HepG2 (cell line): ENCODE measurements around the gene DYNC1LI2. TPM values are rescaled to one million over a fixed set of nuclear protein-coding genes. Genes with fewer than 3 reads are reported as not detected.

Experiments used
- ARHGAP35 ChIP-seq: sonication (generic); formaldehyde crosslinking; IDR thresholded peaks from 2 replicates; pipeline ENCODE4 v1.9.0; 2022; ENCODE audit warnings: mild to moderate bottlenecking, inconsistent platforms, moderate library complexity, missing genetic modification reagents, borderline replicate concordance
- ASH2L ChIP-seq: fragments of 300-600, 200-600 bp; sonication (generic); IDR thresholded peaks from 2 replicates; pipeline ENCODE4 v1.7.0; 2017; ENCODE audit warnings: low read depth, mild to moderate bottlenecking, moderate library complexity, mixed read lengths, low read length; ENCODE audit not compliant: insufficient read length
- CENPX ChIP-seq: sonication (generic); formaldehyde crosslinking; IDR thresholded peaks from 2 replicates; pipeline ENCODE4 v1.9.0; 2021; ENCODE audit warnings: mild to moderate bottlenecking, missing genetic modification reagents, moderate library complexity
- CREM ChIP-seq, 2 experiments: sonication (generic) in 1 of 2; formaldehyde crosslinking in 1 of 2; IDR thresholded peaks; 2 replicates each; pipeline versions ENCODE4 v1.4.0 to v1.6.1; 2016 to 2020; ENCODE audit warnings: antibody characterized with exemption in 1 of 2, mild to moderate bottlenecking in 1 of 2, missing genetic modification reagents in 1 of 2
- GFI1 ChIP-seq: sonication (generic); formaldehyde crosslinking; IDR thresholded peaks from 2 replicates; pipeline ENCODE4 v1.5.0; 2020; ENCODE audit warnings: missing genetic modification reagents, mild to moderate bottlenecking, borderline replicate concordance
- GLI4 ChIP-seq: sonication (generic); formaldehyde crosslinking; IDR thresholded peaks from 2 replicates; pipeline ENCODE4 v1.5.1; 2020; ENCODE audit warnings: missing genetic modification reagents, mild to moderate bottlenecking, moderate library complexity, borderline replicate concordance
- IKZF1 ChIP-seq: fragments of 450-650 bp; IDR thresholded peaks from 2 replicates; pipeline ENCODE4 v1.7.1; 2016
- KLF13 ChIP-seq: sonication (generic); formaldehyde crosslinking; IDR thresholded peaks from 2 replicates; pipeline ENCODE4 v1.4.0; 2020; ENCODE audit warnings: mild to moderate bottlenecking, missing genetic modification reagents
- MEIS1 ChIP-seq: sonication (generic); formaldehyde crosslinking; IDR thresholded peaks from 2 replicates; pipeline ENCODE4 v1.9.0; 2021; ENCODE audit warnings: mild to moderate bottlenecking, missing genetic modification reagents, moderate library complexity, borderline replicate concordance
- SP1 ChIP-seq, 2 experiments: fragments of 450-650 bp in 1 of 2; sonication (generic) in 1 of 2; formaldehyde crosslinking in 1 of 2; IDR thresholded peaks; 2 replicates each; pipeline versions ENCODE4 v1.4.0 to v1.6.1; 2016 to 2020; ENCODE audit warnings: missing genetic modification reagents in 1 of 2
- SP5 ChIP-seq: IDR thresholded peaks from 2 replicates; pipeline ENCODE4 v1.6.1; 2016; ENCODE audit warnings: low read depth, borderline replicate concordance
- TBP ChIP-seq: sonication (generic); formaldehyde crosslinking; IDR thresholded peaks from 2 replicates; pipeline ENCODE4 v1.5.0; 2020; ENCODE audit warnings: missing genetic modification reagents
- XRCC5 ChIP-seq: fragments of 200-400 bp; formaldehyde crosslinking; optimal IDR thresholded peaks from 2 replicates; pipeline ENCODE3; 2017; ENCODE audit warnings: mild to moderate bottlenecking, low read length
- ZNF224 ChIP-seq: sonication (generic); formaldehyde crosslinking; IDR thresholded peaks from 2 replicates; pipeline ENCODE4 v1.5.0; 2020; ENCODE audit warnings: mild to moderate bottlenecking, missing genetic modification reagents
- ZNF292 ChIP-seq: sonication (generic); formaldehyde crosslinking; IDR thresholded peaks from 2 replicates; pipeline ENCODE4 v1.8.1; 2022; ENCODE audit warnings: mild to moderate bottlenecking, low read depth, missing genetic modification reagents, borderline replicate concordance
- ZNF33A ChIP-seq: sonication (generic); formaldehyde crosslinking; IDR thresholded peaks from 2 replicates; pipeline ENCODE4 v1.5.1; 2020; ENCODE audit warnings: missing genetic modification reagents, mild to moderate bottlenecking, moderate library complexity, borderline replicate concordance
- ZNF432 ChIP-seq: sonication (generic); formaldehyde crosslinking; IDR thresholded peaks from 2 replicates; pipeline ENCODE4 v1.5.0; 2020; ENCODE audit warnings: missing genetic modification reagents, mild to moderate bottlenecking, borderline replicate concordance
- ZNF605 ChIP-seq: sonication (generic); formaldehyde crosslinking; IDR thresholded peaks from 2 replicates; pipeline ENCODE4 v1.8.0; 2022; ENCODE audit warnings: mild to moderate bottlenecking, missing genetic modification reagents
- ZNF674 ChIP-seq: sonication (generic); formaldehyde crosslinking; IDR thresholded peaks from 2 replicates; pipeline ENCODE4 v1.5.0; 2020; ENCODE audit warnings: low read depth, mild to moderate bottlenecking, missing genetic modification reagents
- ZNF75D ChIP-seq: sonication (generic); formaldehyde crosslinking; IDR thresholded peaks from 2 replicates; pipeline ENCODE4 v1.8.1; 2023; ENCODE audit warnings: missing genetic modification reagents, mild to moderate bottlenecking, borderline replicate concordance
- polyA plus RNA-seq, 8 experiments: library from polyadenylated mRNA; depleted of rRNA in 3 of 8; stranded (reverse) in 7 of 8; unstranded in 1 of 8; fragments of >200 nt; fragmentation: Illumina TruSeq in 4 of 8; extraction: Trizol in 4 of 8; gene quantifications; 2 replicates each; pipeline versions ENCODE4 v1.2.1 to v1.2.3, GENCODE V29; 2011 to 2016; ENCODE audit warnings: low read depth in 4 of 8, missing spikeins in 1 of 8, mixed read lengths in 1 of 8; ENCODE audit not compliant: insufficient read depth in 1 of 8
- total RNA-seq, 5 experiments: library from RNA; depleted of rRNA; stranded (reverse); fragments of >200 nt; fragmentation: Illumina TruSeq; extraction: Trizol; gene quantifications; 2 replicates each; pipeline ENCODE4 v1.2.3, GENCODE V29; 2016; ENCODE audit warnings: low read depth in 1 of 5
- TF ChIP-seq, protein P1 (sequence below): sonication (generic); formaldehyde crosslinking; IDR thresholded peaks from 2 replicates; pipeline ENCODE4 v1.9.0; 2021; ENCODE audit warnings: mild to moderate bottlenecking, missing genetic modification reagents
- TF ChIP-seq, protein P2 (sequence below): sonication (generic); formaldehyde crosslinking; IDR thresholded peaks from 2 replicates; pipeline ENCODE4 v1.4.0; 2020; ENCODE audit warnings: missing genetic modification reagents

Gene DYNC1LI2
- total and polyA plus RNA-seq, 2 of the 13 experiments (the other 11 are each of a cell fraction or from before 2014, with no cell fraction given): 65.5 to 135 TPM

DNA sequence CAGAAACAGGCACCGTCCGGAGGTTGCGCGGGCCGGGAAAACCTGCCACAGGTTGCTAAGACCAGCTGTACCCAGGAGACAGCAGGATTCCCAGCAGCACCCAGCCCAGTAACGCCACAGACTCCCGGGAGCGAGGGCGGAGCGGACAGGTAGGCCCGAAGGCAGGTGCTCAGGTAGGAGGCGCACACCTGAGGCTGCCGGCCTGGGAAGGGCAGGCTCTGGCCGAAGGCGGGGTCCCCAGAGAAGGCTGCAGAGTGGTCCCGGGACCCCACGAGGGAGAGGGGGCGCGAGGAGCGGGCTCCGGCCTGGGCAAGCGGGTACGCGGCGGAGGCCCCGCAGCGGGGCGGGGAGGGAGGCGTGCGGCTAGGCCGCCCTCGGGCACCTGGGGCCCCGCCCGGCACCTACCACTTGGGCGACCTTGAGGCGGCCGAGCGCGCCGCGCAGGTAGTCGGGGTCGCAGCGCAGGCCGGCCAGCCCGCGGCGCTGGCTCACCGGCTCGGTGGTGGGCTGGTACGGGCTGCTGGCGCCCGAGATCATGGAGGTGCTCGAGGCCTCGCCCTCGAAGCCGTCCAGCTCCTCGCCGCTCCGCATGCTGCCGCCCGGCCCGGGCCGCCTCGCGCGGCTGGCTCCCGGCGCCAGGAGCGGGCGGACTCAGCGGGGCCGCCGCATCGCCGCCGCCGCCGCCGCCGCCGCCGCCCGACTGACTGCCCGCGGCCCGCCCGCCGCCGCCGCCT, 55.3 kb downstream of the DYNC1LI2 start (continued):
- TF ChIP-seq, protein P1, sequence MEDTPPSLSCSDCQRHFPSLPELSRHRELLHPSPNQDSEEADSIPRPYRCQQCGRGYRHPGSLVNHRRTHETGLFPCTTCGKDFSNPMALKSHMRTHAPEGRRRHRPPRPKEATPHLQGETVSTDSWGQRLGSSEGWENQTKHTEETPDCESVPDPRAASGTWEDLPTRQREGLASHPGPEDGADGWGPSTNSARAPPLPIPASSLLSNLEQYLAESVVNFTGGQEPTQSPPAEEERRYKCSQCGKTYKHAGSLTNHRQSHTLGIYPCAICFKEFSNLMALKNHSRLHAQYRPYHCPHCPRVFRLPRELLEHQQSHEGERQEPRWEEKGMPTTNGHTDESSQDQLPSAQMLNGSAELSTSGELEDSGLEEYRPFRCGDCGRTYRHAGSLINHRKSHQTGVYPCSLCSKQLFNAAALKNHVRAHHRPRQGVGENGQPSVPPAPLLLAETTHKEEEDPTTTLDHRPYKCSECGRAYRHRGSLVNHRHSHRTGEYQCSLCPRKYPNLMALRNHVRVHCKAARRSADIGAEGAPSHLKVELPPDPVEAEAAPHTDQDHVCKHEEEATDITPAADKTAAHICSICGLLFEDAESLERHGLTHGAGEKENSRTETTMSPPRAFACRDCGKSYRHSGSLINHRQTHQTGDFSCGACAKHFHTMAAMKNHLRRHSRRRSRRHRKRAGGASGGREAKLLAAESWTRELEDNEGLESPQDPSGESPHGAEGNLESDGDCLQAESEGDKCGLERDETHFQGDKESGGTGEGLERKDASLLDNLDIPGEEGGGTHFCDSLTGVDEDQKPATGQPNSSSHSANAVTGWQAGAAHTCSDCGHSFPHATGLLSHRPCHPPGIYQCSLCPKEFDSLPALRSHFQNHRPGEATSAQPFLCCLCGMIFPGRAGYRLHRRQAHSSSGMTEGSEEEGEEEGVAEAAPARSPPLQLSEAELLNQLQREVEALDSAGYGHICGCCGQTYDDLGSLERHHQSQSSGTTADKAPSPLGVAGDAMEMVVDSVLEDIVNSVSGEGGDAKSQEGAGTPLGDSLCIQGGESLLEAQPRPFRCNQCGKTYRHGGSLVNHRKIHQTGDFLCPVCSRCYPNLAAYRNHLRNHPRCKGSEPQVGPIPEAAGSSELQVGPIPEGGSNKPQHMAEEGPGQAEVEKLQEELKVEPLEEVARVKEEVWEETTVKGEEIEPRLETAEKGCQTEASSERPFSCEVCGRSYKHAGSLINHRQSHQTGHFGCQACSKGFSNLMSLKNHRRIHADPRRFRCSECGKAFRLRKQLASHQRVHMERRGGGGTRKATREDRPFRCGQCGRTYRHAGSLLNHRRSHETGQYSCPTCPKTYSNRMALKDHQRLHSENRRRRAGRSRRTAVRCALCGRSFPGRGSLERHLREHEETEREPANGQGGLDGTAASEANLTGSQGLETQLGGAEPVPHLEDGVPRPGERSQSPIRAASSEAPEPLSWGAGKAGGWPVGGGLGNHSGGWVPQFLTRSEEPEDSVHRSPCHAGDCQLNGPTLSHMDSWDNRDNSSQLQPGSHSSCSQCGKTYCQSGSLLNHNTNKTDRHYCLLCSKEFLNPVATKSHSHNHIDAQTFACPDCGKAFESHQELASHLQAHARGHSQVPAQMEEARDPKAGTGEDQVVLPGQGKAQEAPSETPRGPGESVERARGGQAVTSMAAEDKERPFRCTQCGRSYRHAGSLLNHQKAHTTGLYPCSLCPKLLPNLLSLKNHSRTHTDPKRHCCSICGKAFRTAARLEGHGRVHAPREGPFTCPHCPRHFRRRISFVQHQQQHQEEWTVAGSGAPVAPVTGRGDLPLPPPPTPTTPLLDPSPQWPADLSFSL: no peak
- TF ChIP-seq MEIS1 (CRISPR knock-in tag) (0 out of 2 replicates have a peak, but pooled peaks have one; percentile 47), ZNF674 (CRISPR knock-in tag) (0 out of 2 replicates have a peak, but pooled peaks have one; percentile 27), ZNF75D (no peak), SP5 (CRISPR knock-in tag) (no peak), ZNF432 (no peak), ZNF224 (no peak), TBP (no peak), ARHGAP35 (CRISPR knock-in tag) (no peak; the same call in 1 of the 2 replicates), CENPX (CRISPR knock-in tag) (no peak), IKZF1 (no peak), XRCC5 (peak; percentile 12), ZNF605 (CRISPR knock-in tag) (no peak), SP1 (IDR thresholded peaks at IDR 0.05) (no peak), SP1 (CRISPR knock-in tag; IDR thresholded peaks at IDR 0.05) (no peak), KLF13 (no peak), ZNF33A (CRISPR knock-in tag) (no peak), ZNF292 (CRISPR knock-in tag) (no peak), CREM (IDR thresholded peaks at IDR 0.05) (no peak), CREM (CRISPR knock-in tag; IDR thresholded peaks at IDR 0.05) (no peak), ASH2L (peak; percentile 50), GFI1 (CRISPR knock-in tag) (no peak), GLI4 (CRISPR knock-in tag) (no peak)
- TF ChIP-seq, protein P2, sequence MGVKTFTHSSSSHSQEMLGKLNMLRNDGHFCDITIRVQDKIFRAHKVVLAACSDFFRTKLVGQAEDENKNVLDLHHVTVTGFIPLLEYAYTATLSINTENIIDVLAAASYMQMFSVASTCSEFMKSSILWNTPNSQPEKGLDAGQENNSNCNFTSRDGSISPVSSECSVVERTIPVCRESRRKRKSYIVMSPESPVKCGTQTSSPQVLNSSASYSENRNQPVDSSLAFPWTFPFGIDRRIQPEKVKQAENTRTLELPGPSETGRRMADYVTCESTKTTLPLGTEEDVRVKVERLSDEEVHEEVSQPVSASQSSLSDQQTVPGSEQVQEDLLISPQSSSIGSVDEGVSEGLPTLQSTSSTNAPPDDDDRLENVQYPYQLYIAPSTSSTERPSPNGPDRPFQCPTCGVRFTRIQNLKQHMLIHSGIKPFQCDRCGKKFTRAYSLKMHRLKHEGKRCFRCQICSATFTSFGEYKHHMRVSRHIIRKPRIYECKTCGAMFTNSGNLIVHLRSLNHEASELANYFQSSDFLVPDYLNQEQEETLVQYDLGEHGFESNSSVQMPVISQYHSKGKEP (CRISPR knock-in tag): no peak
